KOPT-K1 (cell line): ENCODE data around the gene PRPF4.
A peak's percentile ranks its signal among the peaks of the same experiment; 100 is the strongest.

Experiments used
- H3K27ac ChIP-seq: fragments of 200-600 bp; sonication (generic); 2 replicates; pipeline ENCODE4 v1.5.1; 2016; ENCODE audit warnings: antibody characterized with exemption, mild to moderate bottlenecking, low read depth, low read length; ENCODE audit not compliant: poor library complexity, severe bottlenecking
- H3K36me3 ChIP-seq: fragments of 200-600 bp; sonication (generic); 2 replicates; pipeline ENCODE4 v1.5.1; 2017; ENCODE audit warnings: antibody characterized with exemption, mild to moderate bottlenecking, low read length, moderate library complexity; ENCODE audit not compliant: insufficient read depth
- H3K9me3 ChIP-seq: fragments of 200-600 bp; sonication (generic); 2 replicates; pipeline ENCODE4 v1.5.1; 2017; ENCODE audit warnings: antibody characterized with exemption, low read length, mild to moderate bottlenecking; ENCODE audit not compliant: insufficient read depth, poor library complexity, severe bottlenecking

PRPF4 gene

DNA sequence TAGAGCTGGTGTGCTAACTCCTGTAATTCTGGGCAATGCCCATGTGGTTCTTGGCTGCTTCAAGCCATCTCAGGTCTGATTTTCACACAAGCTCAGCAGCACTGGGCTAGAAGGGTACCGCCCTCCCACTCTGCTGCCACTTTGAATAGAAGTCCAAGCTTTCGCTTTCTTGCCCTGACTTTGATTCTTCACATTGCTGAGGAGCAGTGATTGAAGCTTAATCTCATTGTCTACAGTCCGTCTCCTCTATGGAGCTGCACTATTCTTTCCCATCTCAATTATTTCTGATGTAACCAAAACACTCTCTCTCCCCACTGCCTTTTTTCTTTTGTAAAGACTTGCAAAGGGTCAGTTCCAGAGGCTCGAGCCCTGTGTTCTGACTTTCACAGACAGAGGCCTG, 40.6 kb downstream of the PRPF4 start:
- no peak overlapping the region for H3K27ac ChIP-seq
- no peaks in the 10 kb centered on the region for H3K9me3 ChIP-seq
- no peaks in the 10 kb centered on the region for H3K36me3 ChIP-seq

DNA sequence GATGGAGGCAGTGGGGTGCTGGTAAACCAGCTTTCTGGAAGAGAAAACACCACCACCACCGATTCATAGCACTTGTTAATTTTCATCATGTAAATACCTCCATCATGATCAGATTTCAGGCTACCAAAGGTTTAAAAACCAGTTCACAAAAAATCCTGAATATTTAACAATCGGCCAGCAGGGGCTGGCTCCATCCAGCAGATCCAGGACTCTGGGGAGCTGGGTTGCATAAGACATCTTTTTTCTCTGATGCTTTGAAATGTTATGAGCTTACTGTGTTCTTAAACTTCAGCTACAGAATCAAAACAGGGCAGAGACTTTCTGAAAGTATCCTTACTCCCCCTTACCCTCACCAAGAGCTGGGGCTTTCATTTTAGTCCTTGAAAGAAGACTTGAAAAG, 42.3 kb downstream of the PRPF4 start:
- no peaks in the 10 kb centered on the region for H3K9me3 ChIP-seq
- H3K27ac ChIP-seq: no peak overlapping the region
- H3K36me3 ChIP-seq: no peaks in the 10 kb centered on the region

DNA sequence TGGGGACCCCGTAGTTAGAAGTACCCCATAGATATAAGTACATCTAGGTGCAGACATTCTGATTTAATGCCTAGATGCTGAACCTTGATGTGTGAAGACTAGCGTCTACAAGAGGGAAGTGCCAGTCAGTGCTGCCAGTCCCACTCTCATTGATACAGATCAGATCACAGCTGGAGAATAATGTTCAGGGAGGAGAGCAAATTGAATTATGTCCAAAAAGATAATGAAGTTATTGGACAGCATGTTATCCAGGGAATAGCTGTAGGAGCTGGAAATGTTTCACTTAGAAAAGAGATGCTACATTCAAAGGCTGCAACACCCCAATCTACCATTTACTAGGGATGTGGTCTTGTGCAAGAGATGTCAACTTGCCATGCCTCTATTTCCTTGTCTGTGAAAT, 43.6 kb downstream of the PRPF4 start:
- H3K27ac ChIP-seq: no peak overlapping the region
- no peaks in the 10 kb centered on the region for H3K36me3 ChIP-seq
- H3K9me3 ChIP-seq: no peaks in the 10 kb centered on the region

DNA sequence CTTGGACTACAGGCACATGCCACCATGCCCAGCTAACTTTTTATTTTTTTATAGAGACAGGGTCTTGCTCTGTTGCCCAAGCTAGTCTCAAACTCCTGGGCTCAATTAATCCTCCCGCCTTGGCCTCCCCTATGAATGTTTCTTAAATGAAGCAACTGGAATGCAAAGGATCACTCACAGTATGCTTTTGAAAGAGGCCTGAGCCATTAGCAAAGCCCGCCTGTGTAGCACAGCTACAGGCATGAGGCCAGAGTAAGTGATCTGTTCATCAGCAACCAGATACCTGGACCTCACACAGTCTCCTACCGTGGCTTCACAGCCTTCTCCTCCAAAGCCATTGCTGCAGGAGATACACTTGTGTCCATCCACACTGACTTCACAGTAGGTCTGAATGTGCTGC, 44.6 kb downstream of the PRPF4 start:
- H3K9me3 ChIP-seq: no peaks in the 10 kb centered on the region
- H3K27ac ChIP-seq: no peak overlapping the region
- H3K36me3 ChIP-seq: no peaks in the 10 kb centered on the region

DNA sequence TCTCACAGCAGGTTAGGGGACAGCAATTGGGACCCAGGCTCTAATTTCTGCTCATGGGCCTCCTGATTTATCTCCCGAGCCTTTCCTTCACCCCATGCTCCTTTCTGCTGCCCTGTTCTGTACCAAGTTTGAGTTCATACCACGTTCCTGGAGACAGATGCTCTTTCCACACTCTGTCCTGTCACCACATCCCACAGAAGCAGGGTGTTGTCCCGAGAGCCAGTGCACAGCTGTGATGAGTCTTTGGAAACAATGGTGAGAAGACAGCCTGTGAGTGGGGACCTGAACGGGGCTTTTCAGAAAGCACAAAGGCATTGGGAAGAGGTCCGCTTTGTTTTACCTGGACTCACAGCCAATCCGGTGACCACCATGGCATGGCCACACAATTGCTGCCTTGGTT, 47.2 kb downstream of the PRPF4 start:
- Histone ChIP-seq H3K27ac (no peak overlapping the region), H3K9me3 (no peaks in the 10 kb centered on the region), H3K36me3 (no peaks in the 10 kb centered on the region)

GRCh38 chr9:113326230-113326629, 50.8 kb downstream of the PRPF4 start:
- H3K9me3 ChIP-seq: no peaks in the 10 kb centered on the region
- no peaks in the 10 kb centered on the region for H3K36me3 ChIP-seq
- H3K27ac ChIP-seq: no peak overlapping the region

DNA sequence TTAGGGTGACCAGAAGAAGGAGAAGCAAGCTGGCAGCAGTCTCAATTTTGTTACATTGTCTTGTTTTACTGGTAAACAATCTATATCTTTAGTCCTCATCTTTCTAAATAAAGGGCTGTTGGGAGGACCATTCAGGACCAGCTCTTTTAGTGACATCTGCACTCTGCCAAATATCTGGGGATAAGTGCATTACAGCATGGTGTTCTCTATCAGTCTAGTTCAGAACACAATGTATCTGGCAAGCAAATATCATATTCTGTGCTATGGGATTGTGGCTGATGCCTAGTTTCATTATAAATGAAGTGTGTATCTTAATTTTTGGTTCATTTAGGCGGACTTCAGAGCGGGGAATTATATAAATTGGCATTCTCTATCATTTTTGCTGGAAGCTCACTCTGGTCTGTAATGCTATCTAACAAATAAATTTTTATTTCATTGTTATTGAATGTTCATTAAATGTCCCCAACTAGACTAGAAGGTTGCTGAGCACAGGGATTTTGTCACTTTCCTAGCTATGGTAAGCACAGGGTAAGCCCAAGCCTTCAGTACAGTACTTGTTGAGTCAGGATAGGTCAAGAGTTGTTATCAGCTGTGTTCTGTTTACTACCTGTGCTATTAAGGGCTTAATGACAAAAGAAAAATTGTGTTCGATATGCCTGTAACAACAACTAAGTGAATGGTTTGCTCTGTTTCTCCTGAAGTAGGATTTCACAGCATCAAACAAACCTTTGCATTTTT, 52.8 kb downstream of the PRPF4 start:
- Histone ChIP-seq H3K27ac (no peak overlapping the region), H3K36me3 (no peaks in the 10 kb centered on the region), H3K9me3 (no peaks in the 10 kb centered on the region)

- Histone ChIP-seq H3K27ac (no peak overlapping the region), H3K36me3 (no peaks in the 10 kb centered on the region), H3K9me3 (no peaks in the 10 kb centered on the region)
These were observed 56.3 kb downstream of the PRPF4 start for GRCh38 chr9:113331780-113332179.

- Histone ChIP-seq H3K9me3 (no peaks in the 10 kb centered on the region), H3K36me3 (no peaks in the 10 kb centered on the region), H3K27ac (no peak overlapping the region)
These were observed 62.3 kb downstream of the PRPF4 start for GRCh38 chr9:113337714-113338113.

- H3K9me3 ChIP-seq: no peaks in the 10 kb centered on the region
- peak within 1 kb of the TSS; percentile 55 for H3K27ac ChIP-seq
- H3K36me3 ChIP-seq: no peaks in the 10 kb centered on the region
These were observed 64.7 kb downstream of the PRPF4 start, which contains the start of gene WDR31 for GRCh38 chr9:113340011-113340699. TSS of gene WDR31 (minus strand) at chr9:113340275. CDS start at chr9:113332022, 8,253 bp downstream.

DNA sequence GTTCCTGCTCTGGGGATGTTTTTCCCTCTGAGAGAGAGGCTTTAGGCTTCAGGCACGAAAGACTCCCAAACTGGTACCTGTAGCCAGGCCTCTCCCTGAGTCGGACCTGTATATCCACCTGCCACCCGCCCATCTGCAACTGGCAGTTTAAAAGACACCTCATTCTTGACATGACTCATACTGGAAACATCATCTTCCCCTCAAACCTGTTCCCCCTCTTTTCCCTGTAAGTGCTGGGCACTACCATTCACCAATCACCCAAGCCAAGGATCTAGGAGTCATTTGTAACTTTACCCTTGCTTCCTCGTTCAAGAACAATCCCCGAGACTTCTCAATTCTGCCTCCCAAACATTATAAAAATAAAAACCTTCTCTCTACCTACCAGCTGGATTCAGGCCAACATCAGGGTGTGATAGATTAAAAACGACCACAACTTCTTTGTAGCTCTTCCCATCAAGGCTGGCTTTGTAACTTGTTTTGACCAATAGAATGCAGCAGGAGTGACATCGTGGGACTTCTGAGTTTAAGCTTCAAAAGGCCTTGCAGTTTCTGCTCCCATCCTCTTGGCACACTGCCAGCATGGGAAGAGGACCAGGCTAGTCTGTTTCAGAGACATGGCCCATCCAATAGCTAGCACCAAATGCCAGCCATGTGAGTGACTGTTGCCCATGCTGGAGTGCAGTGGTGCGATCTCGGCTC, 66.4 kb downstream of the PRPF4 start:
- Histone ChIP-seq H3K27ac (no peak overlapping the region), H3K36me3 (no peaks in the 10 kb centered on the region), H3K9me3 (no peaks in the 10 kb centered on the region)
